Lower leg skin (tissue), 3 donors: Measurements from ENCODE around the gene ANKRD36C.
"Not testable (repeated sequence)": the region's sequence is repeated elsewhere in the genome, so short reads cannot be mapped to it uniquely, and the experiment has no call there.

Source experiments
- POLR2A ChIP-seq, 2 donors: fragments of 450-650 bp; IDR thresholded peaks; one replicate each; pipeline ENCODE4 v1.6.1; 2016 to 2017; ENCODE audit warnings: antibody characterized with exemption in 2 of 2, mild to moderate bottlenecking in 1 of 2, moderate library complexity in 1 of 2
- TF ChIP-seq, protein P1 (sequence below), 3 donors: fragments of 450-650 bp; IDR thresholded peaks; one replicate each; pipeline ENCODE4 v1.5.1; 2016; ENCODE audit warnings: antibody characterized with exemption in 3 of 3, mild to moderate bottlenecking in 3 of 3, moderate library complexity in 2 of 3

DNA sequence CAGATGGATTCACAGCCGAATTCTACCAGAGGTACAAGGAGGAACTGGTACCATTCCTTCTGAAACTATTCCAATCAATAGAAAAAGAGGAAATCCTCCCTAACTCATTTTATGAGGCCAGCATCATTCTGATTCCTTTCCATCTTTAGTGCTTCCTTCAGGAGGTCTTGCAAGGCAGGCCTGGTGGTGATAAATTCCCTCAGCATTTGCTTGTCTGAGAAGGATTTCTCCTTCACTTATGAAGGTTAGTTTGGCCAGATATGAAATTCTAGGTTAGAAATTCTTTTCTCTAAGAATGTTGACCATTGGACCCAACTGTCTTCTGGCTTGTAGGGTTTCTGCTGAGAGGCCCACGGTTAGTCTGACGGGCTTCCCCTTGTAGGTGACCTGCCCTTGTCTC is 167.4 kb downstream of the ANKRD36C start:
- TF ChIP-seq, protein P1, sequence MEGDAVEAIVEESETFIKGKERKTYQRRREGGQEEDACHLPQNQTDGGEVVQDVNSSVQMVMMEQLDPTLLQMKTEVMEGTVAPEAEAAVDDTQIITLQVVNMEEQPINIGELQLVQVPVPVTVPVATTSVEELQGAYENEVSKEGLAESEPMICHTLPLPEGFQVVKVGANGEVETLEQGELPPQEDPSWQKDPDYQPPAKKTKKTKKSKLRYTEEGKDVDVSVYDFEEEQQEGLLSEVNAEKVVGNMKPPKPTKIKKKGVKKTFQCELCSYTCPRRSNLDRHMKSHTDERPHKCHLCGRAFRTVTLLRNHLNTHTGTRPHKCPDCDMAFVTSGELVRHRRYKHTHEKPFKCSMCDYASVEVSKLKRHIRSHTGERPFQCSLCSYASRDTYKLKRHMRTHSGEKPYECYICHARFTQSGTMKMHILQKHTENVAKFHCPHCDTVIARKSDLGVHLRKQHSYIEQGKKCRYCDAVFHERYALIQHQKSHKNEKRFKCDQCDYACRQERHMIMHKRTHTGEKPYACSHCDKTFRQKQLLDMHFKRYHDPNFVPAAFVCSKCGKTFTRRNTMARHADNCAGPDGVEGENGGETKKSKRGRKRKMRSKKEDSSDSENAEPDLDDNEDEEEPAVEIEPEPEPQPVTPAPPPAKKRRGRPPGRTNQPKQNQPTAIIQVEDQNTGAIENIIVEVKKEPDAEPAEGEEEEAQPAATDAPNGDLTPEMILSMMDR (IDR thresholded peaks at IDR 0.05): not testable (repeated sequence)
- not testable (repeated sequence) for TF ChIP-seq POLR2A (IDR thresholded peaks at IDR 0.05)
